Colonic mucosa (tissue), 4 donors: ENCODE data around the gene CD300A. TPM values are rescaled to one million over a fixed set of nuclear protein-coding genes. Genes with fewer than 3 reads are reported as not detected.
A peak's percentile ranks its signal among the peaks of the same experiment; 100 is the strongest.

Experiments used
- DNase-seq: peaks from one replicate; pipeline ENCODE4 v3.0.0-alpha.2; 2020
- H3K27ac ChIP-seq: fragments of 200-600 bp; one replicate; pipeline ENCODE4 v1.8.0; 2021
- H3K27me3 ChIP-seq: fragments of 200-600 bp; one replicate; pipeline ENCODE4 v1.8.0; 2021
- H3K36me3 ChIP-seq: fragments of 200-600 bp; one replicate; pipeline ENCODE4 v1.8.0; 2021
- H3K4me1 ChIP-seq: fragments of 200-600 bp; one replicate; pipeline ENCODE4 v1.8.0; 2021; ENCODE audit warnings: mild to moderate bottlenecking
- H3K4me3 ChIP-seq: fragments of 200-600 bp; one replicate; pipeline ENCODE4 v1.8.0; 2021
- H3K9ac ChIP-seq, 2 donors: one replicate each; pipeline ENCODE4 v1.7.0; 2013; ENCODE audit warnings: control low read depth in 2 of 2, low read depth in 2 of 2, low read length in 2 of 2
- H3K9me3 ChIP-seq: fragments of 200-600 bp; one replicate; pipeline ENCODE4 v1.8.0; 2021
- intact Hi-C: fragments of 100-400 bp; cut with DNase I; formaldehyde crosslinking; loops from one replicate; pipeline ENCODE4 v1.14.1; 2022
- total RNA-seq, 2 donors: library from RNA; stranded (reverse); fragmentation: NEBNext Ultra II Directional in 1 of 2; extraction: Animal tissue kit (Norgen Biotek cat#: 25700) in 1 of 2; gene quantifications; one replicate each; pipeline ENCODE4 v1.2.1, GENCODE V29; 2021
- TF ChIP-seq, protein P1 (sequence below): fragments of 200-600 bp; IDR thresholded peaks from one replicate; pipeline ENCODE4 v1.8.0; 2022; ENCODE audit warnings: antibody characterized with exemption, mild to moderate bottlenecking
- donor health status: healthy.
- donor health status: DM: no; HTN: no; CAD: no.
- donor health status: DM: no; HTN: no; CAD: no.

CD300A gene
- total RNA-seq, 2 donors from 2014 or later, result 3.1 to 5.6 TPM

DNA sequence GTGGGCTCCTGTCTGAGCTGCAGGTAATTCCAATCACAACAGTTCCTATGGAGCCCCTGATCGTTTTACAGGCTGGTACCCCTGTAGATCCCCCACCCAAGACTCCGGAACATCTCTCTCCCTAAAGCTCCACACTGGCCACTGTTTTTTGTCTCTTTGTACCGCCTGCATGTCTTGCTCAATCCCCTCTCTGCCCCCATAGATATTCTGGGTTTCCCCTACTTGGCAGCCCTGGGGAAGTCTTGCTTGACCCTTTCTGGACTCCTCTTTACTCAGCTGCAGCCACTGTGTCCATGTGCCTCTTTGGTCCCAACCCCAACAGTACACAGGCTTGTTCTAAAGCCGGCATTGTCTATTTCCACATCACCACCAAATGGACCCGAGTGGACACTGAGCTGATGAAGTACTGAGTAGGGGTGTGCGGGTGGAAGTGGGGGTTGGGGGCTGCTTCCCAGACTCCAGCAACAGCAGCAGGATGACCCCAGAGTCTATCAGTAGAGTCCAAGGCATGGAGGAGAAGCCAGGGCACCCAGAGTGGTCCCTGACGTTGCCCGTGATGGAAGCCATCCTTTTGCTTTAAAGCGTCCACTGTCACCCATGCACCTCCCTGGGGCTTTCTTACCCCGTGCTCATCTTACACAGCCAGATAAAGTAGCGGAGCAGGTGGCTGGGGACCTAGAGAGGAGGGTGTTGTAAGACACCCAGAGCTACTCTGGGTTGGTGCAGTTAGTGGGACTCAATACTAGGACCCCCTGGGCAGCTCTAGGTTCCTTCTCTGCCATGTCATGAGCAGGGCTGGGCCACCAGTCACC is 58.4 kb downstream of the CD300A start:
- TF ChIP-seq, protein P1, sequence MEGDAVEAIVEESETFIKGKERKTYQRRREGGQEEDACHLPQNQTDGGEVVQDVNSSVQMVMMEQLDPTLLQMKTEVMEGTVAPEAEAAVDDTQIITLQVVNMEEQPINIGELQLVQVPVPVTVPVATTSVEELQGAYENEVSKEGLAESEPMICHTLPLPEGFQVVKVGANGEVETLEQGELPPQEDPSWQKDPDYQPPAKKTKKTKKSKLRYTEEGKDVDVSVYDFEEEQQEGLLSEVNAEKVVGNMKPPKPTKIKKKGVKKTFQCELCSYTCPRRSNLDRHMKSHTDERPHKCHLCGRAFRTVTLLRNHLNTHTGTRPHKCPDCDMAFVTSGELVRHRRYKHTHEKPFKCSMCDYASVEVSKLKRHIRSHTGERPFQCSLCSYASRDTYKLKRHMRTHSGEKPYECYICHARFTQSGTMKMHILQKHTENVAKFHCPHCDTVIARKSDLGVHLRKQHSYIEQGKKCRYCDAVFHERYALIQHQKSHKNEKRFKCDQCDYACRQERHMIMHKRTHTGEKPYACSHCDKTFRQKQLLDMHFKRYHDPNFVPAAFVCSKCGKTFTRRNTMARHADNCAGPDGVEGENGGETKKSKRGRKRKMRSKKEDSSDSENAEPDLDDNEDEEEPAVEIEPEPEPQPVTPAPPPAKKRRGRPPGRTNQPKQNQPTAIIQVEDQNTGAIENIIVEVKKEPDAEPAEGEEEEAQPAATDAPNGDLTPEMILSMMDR, result no peak
- no peak overlapping the region for H3K27ac ChIP-seq
- no peak overlapping the region for H3K9ac ChIP-seq
- no peak overlapping the region for H3K4me3 ChIP-seq
- H3K27me3 ChIP-seq, result no peaks in the 10 kb centered on the region
- peak; percentile 13 for DNase-seq
- no peaks in the 10 kb centered on the region for H3K36me3 ChIP-seq
- intact Hi-C loops, result no loop called here
- H3K4me1 ChIP-seq, result no peaks in the 10 kb centered on the region
- no peaks in the 10 kb centered on the region for H3K9me3 ChIP-seq

DNA sequence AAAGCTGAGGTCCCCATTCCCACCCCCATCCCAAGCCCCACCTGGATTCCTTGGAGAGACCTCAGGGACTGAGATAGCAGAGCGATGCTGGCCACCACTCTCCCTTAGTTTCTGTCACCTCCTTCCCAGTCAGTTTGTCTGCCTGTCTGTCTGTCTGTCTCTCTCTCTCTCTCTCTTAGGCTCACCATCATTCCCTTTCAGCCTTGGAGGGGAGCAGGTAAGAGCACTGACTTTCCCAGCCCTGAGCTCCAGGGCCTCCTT is 59.0 kb downstream of the CD300A start:
- DNase-seq, result no peak
- Histone ChIP-seq H3K27ac (no peak overlapping the region), H3K4me1 (no peaks in the 10 kb centered on the region), H3K9me3 (no peaks in the 10 kb centered on the region), H3K9ac (no peak overlapping the region), H3K36me3 (no peaks in the 10 kb centered on the region), H3K27me3 (no peaks in the 10 kb centered on the region), H3K4me3 (no peak overlapping the region)
- TF ChIP-seq, protein P1, result no peak
- intact Hi-C loops, result no loop called here

DNA sequence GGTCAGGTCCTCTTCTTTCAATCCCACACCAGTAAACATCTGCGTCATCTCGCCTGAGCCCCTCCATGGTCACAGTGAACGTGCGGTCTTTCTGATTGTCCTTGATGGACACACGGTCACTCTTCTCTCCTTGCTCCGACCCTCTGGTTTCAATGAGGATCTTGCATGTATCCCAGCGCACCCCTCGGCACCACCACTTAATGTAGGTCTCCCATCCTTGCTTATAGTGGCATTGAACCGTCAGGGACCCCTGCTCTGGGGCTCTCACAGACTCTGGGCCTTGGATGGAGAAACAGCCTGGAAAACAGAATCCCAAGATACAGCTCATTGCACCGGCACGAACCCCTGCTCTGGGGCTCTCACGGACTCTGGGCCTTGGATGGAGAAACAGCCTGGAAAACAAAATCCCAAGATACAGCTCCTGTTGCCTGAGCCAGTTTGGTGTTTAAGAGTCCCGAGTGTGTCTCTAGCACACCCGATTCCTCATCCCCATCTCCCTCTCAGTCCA is 59.4 kb downstream of the CD300A start:
- DNase-seq, result peak; percentile 6
- H3K9ac ChIP-seq, result no peak overlapping the region

DNA sequence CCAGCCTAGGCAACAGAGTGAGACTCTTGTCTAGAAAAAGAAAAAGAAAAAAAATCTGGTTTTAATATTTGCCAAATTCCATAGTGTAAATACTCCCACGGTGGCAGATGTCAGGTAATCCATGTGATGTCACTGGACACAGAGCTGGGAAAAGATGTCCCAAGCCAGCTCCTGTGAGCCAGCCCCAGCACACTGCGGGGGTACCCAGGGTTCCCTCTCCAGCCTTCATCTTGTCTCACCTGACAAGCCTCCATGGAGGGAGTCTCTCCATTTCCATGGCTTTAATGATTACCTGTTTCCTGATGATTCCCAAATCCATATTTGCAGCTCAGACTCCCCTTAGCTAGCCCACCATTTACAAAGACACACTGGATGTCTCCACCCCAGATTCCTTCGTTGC is 60.2 kb downstream of the CD300A start:
- no peaks in the 10 kb centered on the region for H3K27me3 ChIP-seq
- TF ChIP-seq, protein P1, result no peak
- H3K9ac ChIP-seq, result no peak overlapping the region
- no peak overlapping the region for H3K27ac ChIP-seq
- H3K36me3 ChIP-seq, result no peaks in the 10 kb centered on the region
- intact Hi-C loops, result no loop called here
- DNase-seq, result no peak
- H3K4me1 ChIP-seq, result no peaks in the 10 kb centered on the region
- H3K4me3 ChIP-seq, result no peak overlapping the region
- H3K9me3 ChIP-seq, result no peaks in the 10 kb centered on the region

More for the DNA sequence above, 59.4 kb downstream of the CD300A start:
- no peaks in the 10 kb centered on the region for H3K27me3 ChIP-seq
- no peaks in the 10 kb centered on the region for H3K9me3 ChIP-seq
- TF ChIP-seq, protein P1, result no peak
- no peaks in the 10 kb centered on the region for H3K36me3 ChIP-seq
- intact Hi-C loops, result no loop called here
- H3K4me1 ChIP-seq, result no peaks in the 10 kb centered on the region
- H3K4me3 ChIP-seq, result no peak overlapping the region
- H3K27ac ChIP-seq, result no peak overlapping the region

DNA sequence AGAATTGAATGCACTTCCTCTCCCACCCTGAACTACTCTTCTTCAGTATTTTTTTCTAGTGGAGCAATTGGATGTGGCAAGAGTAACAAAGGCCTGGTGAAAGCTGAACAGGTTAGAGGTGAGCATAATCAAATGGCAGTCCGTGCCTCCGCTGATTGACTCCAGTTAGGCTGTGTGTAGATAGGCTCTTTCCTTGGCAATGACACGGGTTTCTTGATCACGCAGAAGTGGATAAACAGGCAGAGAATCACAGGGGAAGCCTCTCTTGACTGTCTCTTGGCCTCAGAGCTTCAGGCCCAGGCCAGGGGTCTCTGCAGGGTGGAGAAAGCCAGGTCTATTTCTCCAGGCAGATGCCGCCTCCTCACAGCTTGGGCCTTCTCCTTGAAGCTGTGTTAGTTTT is 60.6 kb downstream of the CD300A start:
- intact Hi-C loops, result no loop called here
- TF ChIP-seq, protein P1, result no peak
- H3K9me3 ChIP-seq, result no peaks in the 10 kb centered on the region
- H3K4me1 ChIP-seq, result no peaks in the 10 kb centered on the region
- H3K27ac ChIP-seq, result no peak overlapping the region
- peak; percentile 5 for DNase-seq
- no peak overlapping the region for H3K4me3 ChIP-seq
- no peaks in the 10 kb centered on the region for H3K36me3 ChIP-seq
- H3K27me3 ChIP-seq, result no peaks in the 10 kb centered on the region
- no peak overlapping the region for H3K9ac ChIP-seq
